ENCODE results near the gene STEAP1B.
A peak's percentile ranks its signal among the peaks of the same experiment; 100 is the strongest.

Gene STEAP1B

DNA sequence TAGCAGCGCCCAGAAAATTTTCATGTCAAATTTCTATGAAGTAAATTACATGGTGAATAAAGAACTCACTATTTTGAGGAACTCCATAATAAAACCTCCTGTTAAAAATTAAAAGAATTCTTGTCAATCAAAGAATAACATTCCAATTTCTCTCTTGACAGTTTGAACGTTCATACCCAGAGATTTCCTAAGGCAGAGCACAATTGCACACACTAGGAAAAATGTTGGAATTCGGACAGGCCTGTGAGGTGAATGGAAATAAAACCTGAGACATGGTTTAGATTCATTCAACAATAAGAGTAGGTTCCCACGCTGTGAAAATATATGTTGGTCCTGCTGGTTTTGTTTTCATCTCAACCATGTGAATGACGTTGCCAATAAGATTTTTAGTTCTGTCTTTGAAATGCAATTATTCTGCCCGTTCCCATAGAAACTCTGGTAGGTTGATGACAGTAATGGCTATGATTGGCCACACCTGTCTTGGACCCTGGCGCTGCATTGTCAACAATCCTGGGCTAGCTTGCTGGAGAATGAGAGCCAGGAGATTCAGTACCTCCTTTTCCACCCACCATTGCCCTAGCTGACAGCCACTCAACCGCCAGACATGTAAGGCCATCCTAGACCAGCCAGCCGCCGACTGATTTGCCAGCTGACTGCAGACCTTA is 99.7 kb downstream of the STEAP1B start:
- no peak for DNase-seq (ENCODE audit: low spot score)

DNA sequence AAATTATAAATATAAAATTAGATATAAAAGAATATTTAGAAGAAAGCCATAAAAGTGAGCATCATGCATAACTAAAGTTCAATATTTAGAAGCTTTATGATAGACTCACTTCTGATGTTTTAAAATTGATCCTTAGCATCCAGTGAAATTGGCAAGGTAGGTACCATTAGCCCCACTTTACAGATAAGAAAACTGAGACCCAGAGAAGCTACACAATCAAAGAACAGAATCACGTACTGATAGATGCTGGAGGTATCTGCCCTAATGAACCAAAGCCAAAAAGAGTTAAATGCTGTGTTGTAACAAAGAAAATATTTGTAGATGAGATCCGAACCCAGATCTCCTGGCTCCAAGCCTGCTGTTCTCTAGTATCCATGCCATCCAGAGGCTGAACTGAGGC is 100.4 kb downstream of the STEAP1B start:
- DNase-seq (ENCODE audit: low spot score): no peak

DNA sequence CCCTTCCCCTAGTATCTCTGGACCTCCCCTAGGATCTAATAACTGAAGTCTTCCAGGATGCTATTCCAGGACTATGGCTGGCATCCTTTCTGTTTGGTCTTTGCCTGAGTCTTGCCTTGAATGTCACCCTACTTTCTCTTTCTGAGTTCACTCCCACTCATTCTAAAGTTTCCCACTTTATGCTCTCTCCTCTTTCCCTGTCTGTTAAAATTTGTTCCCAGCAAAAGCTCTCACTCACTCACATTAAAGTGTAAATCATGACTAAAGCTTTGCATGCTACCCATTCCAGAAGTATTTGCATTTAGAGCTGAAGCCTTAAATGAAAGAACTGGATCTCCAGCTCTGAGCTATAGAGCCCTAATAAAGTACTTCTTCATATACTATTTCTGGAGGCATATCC is 100.9 kb downstream of the STEAP1B start:
- DNase-seq (ENCODE audit: low spot score): no peak

DNA sequence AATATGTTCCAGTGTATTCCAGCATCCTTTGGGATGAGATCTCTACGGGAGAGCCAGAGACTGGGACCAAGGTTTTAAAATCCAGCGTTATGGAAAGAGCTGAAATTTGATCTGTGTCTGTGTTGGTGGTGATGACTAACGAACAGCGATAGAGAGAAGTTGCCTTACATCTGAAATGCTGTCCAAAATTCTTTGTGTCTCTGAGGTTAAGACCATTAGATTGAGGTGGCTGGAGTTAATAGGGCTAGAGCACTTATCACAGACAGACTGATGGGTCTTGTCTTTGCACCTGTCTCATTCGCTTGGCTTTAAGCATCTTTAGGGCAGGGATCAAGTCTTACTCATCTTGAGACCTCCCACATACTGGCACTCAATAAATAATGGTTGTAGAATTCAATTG is 102.0 kb downstream of the STEAP1B start:
- DNase-seq (ENCODE audit: low spot score): no peak

DNA sequence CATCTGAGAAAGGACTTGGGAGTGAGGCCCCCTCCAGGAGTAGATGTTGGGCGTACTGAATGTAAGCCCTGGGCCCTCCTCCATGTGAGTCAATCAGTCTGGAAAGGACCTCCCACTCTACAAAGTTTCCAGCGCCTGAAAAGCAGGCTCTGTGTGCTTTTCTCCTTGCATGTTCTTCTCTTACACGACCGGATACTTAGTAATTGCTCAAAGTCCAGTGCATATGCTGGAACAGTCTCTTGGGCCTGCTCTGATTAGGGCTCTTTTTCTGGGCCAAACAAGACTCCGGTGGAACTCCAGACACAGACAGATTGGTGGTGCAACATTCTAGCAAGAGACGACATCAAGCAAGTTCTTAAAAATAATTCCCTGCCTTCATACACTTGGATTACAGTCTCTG is 104.8 kb downstream of the STEAP1B start:
- no peak for DNase-seq (ENCODE audit: low spot score)

DNA sequence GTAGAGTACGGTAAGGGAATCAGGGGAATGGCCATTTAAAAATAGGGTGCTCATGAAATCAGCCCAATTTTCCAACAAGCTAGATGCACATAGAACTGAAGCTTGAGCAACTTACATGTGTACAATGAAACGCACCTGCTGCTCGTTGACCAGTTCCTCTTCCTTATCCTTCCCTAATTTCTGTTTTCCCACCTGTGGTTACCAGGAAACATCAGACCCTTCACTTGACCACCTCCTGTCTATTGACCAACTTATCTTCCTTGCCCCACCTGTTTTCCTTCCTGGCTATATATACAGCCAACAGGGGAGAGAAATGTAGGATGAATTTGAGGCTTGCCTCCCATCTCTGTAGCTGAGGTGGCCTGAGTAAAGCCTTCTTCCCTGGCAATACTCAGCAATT is 105.2 kb downstream of the STEAP1B start:
- no peak for DNase-seq (ENCODE audit: low spot score)

DNA sequence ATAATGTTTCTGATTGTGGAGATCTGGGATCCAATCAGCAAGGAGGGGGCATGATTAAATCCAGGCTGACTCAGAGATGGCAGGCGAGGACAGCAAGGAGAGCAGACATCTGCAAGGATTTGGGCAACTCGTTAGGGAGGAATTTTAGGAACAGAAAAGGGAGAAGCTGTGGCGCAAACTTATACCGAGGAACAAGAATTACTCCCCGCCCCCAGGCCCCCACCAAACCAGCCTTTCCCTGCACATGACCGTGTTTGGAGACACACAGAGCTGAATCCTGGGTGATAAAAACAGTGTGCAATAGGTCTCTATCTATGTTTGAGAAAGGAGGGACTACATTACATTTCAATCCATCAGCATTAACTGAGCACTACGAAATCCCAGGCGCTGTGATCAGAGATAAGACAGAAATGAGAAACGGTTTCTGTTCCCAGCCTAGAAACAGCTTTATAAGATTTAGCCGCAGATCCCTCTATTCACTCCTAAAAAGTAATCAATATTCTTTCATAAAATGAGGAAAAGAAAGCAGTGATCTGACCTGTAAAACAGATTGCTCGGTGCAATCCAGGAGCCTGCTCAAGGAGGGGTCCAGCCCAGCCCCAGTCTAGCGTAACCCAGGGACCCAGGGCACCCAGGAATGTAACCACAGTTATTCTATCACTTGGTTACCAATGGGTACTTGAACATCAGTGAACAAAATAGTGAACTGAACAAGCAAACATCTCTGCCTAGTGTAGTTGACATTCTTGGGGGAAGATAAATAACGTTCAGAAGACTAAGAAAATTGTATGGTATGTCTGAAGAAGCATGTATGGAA is 105.9 kb downstream of the STEAP1B start:
- no peak for DNase-seq (ENCODE audit: low spot score)

DNA sequence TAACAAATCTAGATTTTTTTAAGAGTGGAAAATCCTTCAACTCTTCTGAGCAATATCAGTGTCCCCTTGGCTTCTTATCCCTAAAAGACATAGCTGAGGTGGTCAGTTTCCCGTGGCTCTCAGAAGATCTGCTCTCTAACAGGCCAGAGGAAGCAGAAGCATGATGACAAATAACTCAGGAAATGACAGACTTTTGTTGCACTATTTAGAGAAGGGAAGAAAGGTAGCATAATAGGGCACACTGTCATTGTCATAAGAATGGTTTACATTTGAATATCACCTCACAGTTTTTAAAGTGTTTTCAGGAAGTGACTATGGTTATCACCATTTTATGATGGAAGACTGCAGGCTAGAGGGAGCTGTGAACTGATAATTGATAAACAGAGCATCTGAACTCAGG is 109.5 kb downstream of the STEAP1B start:
- DNase-seq (ENCODE audit: low spot score): no peak

DNA sequence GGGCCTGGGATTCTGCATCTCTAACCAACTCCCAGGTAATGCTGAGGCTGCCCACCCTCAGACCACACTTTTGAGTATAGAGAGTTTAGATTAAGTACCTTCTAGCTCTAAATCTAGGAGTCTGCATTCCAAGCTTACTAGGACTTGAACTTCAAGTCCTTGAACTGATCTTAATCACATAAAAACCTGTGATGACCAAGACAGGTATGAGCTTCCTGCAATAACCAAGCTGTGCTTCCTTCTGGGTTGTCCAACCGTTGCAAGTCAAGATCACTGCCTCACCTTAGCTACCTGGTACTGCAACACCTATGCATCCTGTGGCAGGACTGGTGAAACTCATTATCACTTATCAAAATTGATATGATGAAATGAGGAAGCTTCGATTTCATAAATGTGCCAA is 110.1 kb downstream of the STEAP1B start:
- DNase-seq (ENCODE audit: low spot score): peak; percentile 23

DNA sequence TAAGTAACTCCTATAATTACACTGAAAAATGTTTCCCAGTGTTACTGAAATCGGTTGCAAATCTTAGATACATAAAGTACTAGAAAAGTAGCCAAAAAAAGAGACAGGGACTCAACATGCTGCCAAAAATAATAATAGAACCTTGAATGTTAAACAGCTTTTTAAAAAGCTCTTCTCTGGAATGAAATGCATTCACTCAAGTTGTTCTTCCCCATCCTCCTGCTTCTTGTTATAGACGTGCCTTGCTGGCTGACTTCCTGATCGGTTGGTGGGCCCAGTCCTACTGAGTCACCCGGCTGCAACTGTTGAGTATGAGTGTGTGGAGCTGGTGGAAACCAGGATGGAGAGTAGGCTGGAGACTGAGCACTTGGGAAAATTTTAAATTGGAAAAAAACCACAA is 112.4 kb downstream of the STEAP1B start:
- peak; percentile 10 for DNase-seq (ENCODE audit: low spot score)

DNA sequence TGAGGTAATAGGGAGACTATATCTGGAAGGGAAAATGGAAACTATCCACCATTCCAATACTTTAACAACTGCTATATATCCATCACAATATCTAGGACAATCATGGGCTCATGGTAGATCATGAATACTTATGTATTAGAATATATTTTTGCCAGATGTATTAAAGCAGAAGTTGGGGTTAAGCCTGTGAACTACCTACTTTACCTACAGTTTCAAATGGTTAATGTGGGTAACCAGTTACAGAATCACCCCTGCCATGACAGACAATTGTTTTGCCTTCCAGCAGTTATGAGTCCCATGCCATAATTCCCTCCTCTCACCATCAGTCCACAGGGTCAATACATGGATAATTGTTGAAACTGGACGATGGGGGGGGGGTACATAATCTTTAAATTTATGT is 113.1 kb downstream of the STEAP1B start:
- DNase-seq (ENCODE audit: low spot score): no peak

DNA sequence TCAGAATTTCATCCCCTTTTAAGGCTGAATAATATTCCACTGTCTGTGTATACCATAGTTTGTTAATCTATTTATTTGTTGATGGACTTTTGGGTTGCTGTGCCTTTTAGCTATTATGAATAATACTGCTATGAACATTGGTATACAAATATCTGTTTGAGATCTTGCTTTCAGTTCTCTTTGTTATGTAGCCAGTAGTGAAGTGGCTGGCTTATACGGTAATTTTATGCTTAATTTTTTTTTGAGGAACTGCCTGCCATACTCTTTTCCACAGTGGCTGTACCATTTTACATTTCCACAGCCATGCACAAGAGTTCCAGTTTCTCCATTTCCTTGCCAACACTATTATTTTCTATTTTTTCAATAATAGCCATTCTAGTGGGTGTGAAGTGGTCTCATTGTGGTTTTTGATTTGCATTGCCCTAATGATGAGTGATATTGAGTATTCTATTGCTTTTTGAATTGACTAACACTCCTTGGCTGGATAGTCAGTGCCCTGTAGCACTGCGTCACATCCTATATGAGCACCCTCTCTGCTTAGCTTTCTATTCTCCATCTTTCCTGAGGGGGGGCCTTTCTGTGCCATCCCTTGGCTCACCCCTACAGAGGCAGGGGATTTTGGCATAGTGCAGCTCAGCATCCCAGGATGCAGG is 113.7 kb downstream of the STEAP1B start:
- DNase-seq (ENCODE audit: low spot score): no peak

DNA sequence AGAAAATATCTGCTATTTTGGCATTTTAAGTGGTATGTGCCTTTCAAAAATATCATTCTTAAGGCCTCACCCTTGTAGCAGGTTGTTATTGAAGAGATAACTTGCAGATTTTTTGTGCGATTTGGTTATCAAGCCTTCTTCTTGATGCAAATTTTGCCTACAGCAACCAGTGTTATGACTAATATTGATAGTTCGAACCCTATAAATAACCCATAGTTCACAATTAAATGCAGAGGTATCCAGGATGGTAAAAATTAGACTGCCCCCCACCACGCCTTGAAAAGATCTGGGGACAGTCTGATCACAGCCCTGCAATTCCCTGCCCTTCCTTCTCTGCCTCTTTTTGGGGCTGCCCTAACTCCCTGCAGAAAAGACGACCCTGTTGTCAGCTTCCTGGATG is 114.7 kb downstream of the STEAP1B start:
- no peak for DNase-seq (ENCODE audit: low spot score)

DNA sequence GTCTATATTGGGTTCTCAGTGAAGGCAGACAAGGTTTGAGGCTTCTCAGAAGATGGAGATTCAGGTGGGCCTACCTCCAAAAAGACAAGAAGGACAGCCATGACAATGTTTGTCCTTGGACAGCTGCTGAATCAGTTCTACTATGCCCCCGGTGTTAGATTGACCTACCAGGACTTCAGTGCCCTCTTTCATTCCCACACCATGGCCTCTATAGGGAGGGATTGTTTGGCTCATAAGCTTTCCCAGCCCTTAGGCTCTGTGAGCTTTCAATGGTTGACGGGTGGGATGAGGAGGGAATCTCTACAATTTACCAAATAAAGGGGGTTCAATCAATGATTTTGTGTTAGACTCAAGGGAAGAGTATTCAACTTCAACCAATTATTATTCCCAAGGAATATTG is 119.7 kb downstream of the STEAP1B start:
- DNase-seq (ENCODE audit: low spot score): no peak

DNA sequence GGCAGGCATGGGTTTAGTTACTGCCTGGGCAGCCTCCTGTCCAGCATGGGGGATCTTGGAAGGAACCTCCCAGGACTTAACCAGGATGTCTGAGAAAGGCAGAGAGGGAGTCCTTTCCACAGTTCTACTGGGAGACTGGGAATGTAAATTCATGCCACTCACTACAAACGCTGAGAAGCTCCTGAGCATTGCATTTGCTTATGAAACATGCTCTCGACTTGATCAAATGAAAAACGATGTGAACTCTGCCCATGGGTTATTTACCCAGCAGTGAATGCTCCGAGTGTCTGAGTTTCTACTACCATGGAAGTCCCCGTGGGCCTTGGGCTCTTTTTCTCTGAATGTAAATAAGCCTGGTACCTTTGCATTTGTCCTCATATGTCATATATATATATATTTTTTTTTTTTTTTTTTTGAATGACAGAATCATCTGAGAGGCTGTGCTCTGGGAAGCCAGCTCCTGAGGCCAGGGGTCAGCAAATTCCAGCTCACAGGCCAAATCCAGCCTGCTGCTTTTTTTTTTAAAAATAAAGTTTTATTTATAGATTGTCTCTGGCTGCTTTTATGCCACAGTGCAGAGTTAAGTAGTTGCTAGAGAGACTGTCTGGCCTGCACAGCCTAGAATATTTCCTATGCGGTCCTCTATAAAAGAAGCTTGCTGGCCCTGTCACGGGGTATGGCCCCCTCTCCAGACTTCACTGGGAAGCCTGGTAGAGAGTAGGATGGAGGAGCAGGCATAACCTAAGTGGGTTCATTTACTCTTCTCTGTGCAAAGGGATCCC is 121.6 kb downstream of the STEAP1B start:
- DNase-seq (ENCODE audit: low spot score): no peak

DNA sequence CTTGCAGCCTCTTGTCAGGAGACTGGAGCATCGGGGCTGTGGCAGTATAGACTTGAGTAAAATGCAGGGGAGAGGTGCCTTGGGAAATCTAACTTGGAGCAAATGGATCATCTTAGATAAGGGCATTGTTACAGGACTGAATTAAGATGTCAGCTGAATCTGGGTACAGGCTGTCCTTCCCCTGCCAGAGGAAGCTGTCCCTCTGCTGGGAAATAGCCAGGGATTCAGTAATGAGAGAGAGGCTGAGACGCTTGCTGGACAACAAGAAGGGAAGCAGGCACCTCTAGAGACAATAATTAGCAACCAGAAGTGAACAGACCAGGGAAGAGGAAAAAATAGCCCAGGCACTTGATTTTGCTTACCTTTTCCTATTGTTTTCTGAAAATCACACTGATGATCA is 122.3 kb downstream of the STEAP1B start:
- no peak for DNase-seq (ENCODE audit: low spot score)

DNA sequence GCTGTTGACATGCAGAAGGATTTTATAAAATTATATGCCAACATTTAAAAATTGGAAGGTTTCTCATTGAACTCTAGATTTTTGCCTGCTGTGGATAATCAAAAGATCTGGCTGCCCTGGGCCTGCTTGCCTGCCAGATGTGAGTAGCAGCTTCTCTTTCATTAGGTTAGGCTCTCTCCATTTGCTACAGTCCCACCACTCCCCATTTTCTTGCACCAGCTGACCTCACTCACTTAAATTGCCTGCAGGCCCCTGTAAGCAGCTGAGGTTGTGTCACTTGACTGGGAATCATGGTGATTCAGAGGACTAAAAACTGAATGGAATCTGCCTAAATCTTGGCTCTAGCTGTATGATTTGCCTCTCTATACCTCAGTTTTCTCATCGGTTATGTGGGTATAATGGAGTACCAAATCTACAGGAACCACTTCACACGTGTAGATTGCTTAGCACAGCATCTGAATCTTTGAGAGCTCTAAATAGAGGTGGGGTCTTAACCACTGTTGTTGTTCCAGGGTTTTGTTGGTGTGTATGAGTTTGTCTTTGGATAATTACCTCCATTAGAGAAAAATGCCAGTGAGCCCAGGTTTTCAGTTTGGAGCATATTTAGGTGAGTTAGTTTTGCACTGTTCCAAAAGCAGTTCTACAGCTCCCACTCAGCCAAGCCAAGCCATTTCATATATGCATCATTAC is 124.5 kb downstream of the STEAP1B start:
- DNase-seq (ENCODE audit: low spot score): peak; percentile 19

DNA sequence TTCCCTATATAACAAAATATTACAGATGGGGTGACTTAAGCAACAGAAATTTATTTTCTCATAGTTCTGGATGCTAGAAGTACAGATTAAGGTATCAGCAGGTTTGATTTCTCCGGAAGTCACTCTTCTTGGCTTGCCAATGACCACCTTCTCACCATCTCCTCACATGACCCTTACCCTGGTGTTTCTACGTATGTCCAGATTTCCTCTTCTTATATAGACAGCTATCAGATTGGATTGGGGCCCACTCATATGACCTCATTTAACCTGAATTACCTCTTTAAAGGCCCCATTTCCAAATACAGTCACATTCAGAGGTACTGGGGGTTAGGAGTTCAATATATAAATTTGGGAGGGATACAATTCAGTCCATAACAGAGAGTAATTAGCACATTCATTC is 126.1 kb downstream of the STEAP1B start:
- no peak for DNase-seq (ENCODE audit: low spot score)

DNA sequence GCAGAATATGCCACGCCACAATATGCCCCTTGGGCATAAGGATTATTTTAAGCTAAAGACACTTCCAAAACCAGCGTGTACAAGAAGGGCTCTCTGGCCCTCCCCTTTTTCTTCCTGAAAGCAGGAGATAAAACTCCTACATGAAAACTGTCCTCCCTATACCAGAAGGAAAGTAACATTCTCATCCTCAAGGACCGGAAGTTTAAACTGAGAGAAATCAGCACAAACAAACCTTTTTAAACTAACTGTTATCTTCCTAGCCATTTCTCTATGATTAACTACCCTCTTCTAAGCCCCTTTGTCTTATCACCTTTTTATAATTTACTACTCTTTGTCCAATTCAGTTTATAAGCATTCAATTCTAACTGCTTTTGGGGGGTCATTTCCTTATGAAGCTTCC is 126.6 kb downstream of the STEAP1B start:
- no peak for DNase-seq (ENCODE audit: low spot score)

DNA sequence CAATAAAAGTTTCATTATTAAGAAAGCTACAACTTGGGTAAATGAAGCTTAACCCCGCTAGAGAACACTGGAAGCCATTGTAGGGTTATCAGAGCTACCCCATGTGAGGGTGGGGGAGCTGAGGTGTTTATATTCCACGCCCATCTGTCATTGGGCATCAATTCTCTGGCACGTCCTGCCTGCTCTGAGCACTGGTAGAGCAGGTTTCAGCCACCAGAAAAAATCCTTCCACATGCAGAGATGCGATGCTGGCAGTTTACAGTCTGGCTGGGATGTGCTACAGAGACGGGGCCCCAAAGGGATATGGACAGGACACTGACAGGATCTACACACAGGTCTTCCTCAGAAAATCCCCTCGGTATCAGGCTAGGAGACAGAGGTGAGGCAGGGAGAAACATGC is 127.1 kb downstream of the STEAP1B start:
- no peak for DNase-seq (ENCODE audit: low spot score)

DNA sequence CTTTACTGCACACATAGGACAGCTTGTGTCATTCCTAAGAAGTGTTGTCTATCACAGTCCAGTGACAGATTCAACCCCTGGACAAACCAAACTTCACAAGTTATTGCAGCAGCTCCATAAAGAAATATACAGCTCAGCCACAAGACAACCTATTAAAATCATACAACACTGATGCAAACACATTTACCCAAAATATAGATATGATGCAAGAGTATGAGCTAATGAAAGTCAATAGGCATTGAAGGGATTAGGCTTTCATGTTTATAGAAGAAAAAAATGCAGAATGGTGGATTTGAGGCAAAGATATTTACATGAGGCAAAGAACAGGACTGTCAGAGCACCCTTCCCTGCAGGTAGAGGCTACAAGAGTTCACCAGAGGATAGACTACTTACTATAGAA is 128.1 kb downstream of the STEAP1B start:
- DNase-seq (ENCODE audit: low spot score): no peak
